Neuron (in vitro differentiated cells): ENCODE measurements around the gene OR2F2.
A peak's percentile ranks its signal among the peaks of the same experiment; 100 is the strongest.

ENCODE experiments used
- H2AFZ ChIP-seq: one replicate; pipeline ENCODE4 v1.6.1; 2013; ENCODE audit warnings: low read depth, mild to moderate bottlenecking, inconsistent platforms, low read length, moderate library complexity
- H3K27me3 ChIP-seq: one replicate; pipeline ENCODE4 v1.6.1; 2013; ENCODE audit warnings: low read length; ENCODE audit not compliant: insufficient read depth
- H3K36me3 ChIP-seq: one replicate; pipeline ENCODE4 v1.6.1; 2013; ENCODE audit warnings: low read length; ENCODE audit not compliant: insufficient read depth
- H3K4me1 ChIP-seq: one replicate; pipeline ENCODE4 v1.6.1; 2013; ENCODE audit warnings: low read length; ENCODE audit not compliant: insufficient read depth
- H3K4me3 ChIP-seq: 2 replicates; pipeline ENCODE4 v1.5.1; 2013; ENCODE audit warnings: mild to moderate bottlenecking, low read length, moderate library complexity
- H3K9me3 ChIP-seq: one replicate; pipeline ENCODE4 v1.6.1; 2013; ENCODE audit warnings: low read length

Gene OR2F2, protein sequence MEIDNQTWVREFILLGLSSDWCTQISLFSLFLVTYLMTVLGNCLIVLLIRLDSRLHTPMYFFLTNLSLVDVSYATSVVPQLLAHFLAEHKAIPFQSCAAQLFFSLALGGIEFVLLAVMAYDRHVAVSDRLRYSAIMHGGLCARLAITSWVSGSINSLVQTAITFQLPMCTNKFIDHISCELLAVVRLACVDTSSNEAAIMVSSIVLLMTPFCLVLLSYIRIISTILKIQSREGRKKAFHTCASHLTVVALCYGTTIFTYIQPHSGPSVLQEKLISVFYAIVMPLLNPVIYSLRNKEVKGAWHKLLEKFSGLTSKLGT

DNA sequence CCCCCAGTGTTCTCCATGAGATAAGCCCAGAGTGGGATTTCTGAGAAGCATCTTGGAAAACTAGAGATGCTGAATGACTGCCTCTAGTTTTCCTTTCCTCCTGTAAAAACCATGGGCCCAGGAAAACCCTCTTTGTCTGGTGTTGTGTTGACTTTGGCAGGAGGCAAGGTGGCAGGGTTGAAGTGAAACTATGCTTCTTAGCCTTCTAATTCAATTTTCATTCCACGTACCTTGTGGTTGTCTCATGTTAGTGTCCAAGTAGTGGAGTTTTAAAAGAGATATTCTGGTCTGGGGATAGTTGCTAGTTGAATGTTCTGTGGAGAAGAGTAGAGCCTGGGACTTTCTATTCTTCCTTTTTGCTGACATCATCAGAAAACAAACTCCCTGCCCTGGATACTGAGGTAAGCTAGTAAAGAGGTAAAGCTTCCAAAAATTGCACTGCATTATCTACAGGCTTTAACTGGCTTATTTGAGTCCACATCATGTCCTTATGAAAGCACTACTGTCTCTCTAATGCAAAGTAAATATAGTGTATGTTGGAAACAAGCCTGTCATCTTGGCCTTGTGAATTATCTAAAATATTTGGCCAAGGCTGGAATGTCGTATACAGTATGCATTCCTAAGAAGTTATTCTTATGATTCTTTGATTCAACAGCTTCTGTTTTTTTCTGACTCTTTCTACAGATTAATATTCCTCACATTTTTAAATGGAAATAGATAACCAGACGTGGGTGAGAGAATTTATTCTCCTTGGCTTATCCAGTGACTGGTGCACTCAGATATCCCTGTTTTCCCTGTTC is at the start of gene OR2F2:
Gene OR2F2, plus strand, starts transcription at position 708 of the 800 bp plus-strand sequence. Its CDS starts 0 bp downstream, at position 708.
- no peak within 1 kb of the TSS for H3K4me3 ChIP-seq
- H3K36me3 ChIP-seq: no peaks in the 10 kb centered on the region
- H3K4me1 ChIP-seq: no peaks in the 10 kb centered on the region
- H3K27me3 ChIP-seq: no peaks in the 10 kb centered on the region
- no peak within 1 kb of the TSS for H2AFZ ChIP-seq
- no peaks in the 10 kb centered on the region for H3K9me3 ChIP-seq

DNA sequence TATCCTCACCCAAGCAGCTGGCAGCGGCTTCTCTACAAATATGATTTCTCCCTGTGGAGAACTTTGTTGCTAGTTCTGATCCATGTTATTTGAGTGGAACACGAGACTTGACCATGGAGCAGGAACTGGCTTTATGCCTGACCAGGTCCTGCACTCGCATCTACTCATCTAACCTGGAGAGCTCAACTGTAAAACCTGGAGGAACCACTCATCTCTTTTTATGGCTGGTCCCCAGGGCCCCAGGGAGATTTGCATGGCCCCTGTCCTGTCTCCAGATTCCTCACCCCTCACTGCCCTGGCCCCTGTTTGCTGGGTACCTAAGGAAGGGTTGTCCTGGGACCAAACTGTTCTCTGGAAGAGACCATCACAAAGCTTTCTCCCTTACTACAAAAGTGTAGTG is 49.1 kb upstream of the OR2F2 start:
- no peak overlapping the region for H2AFZ ChIP-seq
- no peaks in the 10 kb centered on the region for H3K4me1 ChIP-seq
- H3K9me3 ChIP-seq: peaks cover 13% of the 10 kb centered on the region
- no peak overlapping the region for H3K4me3 ChIP-seq
- no peaks in the 10 kb centered on the region for H3K27me3 ChIP-seq
- no peaks in the 10 kb centered on the region for H3K36me3 ChIP-seq

DNA sequence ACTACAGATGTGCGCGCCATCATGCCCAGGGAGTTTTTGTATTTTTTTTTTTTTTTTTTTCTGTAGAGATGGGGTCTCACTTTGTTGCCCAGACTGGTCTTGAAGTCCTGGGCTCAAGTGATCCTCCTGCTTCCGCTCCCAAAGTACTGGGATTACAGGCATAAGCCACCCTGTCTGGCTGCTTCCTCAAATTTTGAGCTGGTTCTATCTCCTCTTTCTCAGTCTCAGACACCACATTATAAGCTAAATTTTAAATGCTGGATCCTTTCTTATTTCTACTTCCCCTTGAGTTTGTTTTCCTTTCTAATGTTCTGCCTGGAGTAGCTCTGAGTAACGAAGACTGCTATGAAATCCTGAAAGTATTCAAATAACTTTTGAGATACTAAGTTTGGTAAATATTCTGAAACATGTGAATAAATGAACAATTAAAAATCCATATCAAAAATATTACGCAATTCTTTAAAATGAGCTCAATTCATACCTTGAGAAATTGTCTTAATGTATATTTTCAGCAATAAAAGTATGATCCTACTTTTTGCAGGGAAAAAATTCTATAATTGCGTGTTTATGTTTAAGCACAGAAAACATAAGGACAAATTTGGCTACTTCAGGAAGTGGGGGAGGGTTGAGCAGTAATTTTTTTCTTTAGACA is 48.1 kb upstream of the OR2F2 start:
- Histone ChIP-seq H3K4me3 (no peak overlapping the region), H3K9me3 (peaks cover 16% of the 10 kb centered on the region), H3K27me3 (no peaks in the 10 kb centered on the region), H3K36me3 (no peaks in the 10 kb centered on the region), H3K4me1 (no peaks in the 10 kb centered on the region), H2AFZ (no peak overlapping the region)

DNA sequence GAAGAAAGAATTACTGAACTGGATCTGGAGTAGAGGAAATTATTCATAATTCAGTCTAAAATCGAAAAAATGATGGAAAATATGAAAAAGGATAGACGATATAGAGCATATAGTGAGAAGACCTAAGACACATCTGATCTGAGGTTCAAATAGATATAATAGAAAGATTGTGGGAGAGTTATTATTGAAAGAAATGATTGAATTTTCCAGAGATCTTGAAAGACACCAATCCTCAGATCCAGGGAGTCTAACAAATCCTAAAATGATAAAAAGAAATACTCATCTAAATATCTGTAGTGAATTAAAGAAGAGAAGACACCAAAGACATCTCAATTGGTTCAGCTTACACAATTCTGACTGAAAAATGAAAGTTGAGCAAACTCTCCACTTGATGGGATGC is 46.0 kb upstream of the OR2F2 start:
- peaks cover 16% of the 10 kb centered on the region for H3K9me3 ChIP-seq
- no peaks in the 10 kb centered on the region for H3K36me3 ChIP-seq
- H2AFZ ChIP-seq: no peak overlapping the region
- no peaks in the 10 kb centered on the region for H3K4me1 ChIP-seq
- no peaks in the 10 kb centered on the region for H3K27me3 ChIP-seq
- H3K4me3 ChIP-seq: no peak overlapping the region

DNA sequence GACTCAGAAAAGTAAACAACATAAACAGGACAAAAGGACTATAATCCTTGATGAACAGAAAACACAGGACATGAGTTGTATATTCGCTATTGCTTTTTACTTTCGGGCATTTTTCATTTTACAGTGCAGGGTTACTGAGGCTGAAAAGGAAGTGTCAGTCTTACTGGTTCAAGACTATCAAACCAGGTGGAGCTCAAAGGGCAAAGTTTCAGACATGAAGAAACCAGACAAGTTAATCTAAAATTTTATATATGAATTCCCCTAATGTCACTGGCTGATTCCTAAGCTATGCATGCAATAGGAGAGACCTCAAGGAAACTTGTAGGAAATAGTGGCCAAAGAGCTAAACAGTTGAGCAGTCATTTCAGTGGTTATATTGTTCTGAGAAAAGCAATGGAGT is 44.5 kb upstream of the OR2F2 start:
- Histone ChIP-seq H3K4me3 (no peak overlapping the region), H3K9me3 (peaks cover 16% of the 10 kb centered on the region), H2AFZ (no peak overlapping the region), H3K4me1 (no peaks in the 10 kb centered on the region), H3K27me3 (no peaks in the 10 kb centered on the region), H3K36me3 (no peaks in the 10 kb centered on the region)

DNA sequence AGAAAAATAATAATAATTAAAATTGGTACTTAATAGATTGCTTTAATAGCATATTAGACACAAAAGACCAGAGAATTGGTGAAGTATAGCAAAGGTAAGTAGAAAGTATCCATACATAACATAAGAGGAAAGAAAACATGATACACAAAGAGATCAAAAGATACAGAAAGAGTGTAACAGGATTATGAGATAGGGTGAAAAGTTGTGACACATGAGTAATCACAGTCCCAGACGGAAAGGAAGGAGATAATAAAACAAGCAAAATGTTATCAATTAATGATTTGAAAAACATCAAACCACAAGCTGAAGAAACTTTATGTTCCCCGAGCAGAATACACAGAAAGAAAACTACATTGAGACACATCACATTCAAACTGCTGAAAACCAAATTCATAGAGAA is 43.6 kb upstream of the OR2F2 start:
- Histone ChIP-seq H3K4me3 (no peak overlapping the region), H3K27me3 (no peaks in the 10 kb centered on the region)

DNA sequence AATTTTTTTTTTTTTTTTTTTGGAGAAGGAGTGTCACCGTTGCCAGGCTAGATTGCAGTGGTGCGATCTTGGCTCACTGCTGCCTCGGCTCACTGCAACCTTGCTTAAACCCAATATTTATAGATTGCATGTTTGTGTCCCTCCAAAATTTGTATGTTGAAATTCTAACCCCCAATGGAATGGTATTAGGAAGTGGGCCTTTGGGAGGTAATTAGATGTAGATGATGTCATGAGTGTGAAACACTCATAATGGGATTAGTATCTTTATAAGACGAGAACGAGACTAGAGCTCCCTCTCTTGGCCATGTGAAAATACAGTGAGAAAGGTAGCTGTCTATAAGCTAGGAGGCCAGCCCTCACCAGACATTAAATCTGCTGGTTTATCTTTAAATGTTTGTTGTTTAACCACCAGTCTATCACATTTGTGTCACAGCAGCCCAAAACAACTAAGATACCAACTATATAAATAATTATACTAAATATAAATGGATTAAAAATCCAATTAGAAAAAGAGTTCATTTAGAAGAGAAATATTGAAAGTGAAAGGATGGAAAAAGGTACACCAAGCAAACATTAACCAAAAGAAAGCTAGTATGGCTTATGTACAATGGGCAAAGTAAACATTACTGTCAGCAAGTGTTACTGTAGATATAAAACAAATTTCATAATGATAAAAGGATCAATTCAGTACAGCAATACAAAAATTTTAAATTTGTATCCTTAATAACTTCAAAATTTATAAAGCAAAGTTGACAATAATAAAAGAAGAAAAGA is 42.3 kb upstream of the OR2F2 start:
- H3K4me3 ChIP-seq: no peak overlapping the region
- H2AFZ ChIP-seq: no peak overlapping the region
- no peaks in the 10 kb centered on the region for H3K36me3 ChIP-seq
- H3K27me3 ChIP-seq: no peaks in the 10 kb centered on the region
- no peaks in the 10 kb centered on the region for H3K4me1 ChIP-seq
- peaks cover 14% of the 10 kb centered on the region for H3K9me3 ChIP-seq

More for the DNA sequence above, 43.6 kb upstream of the OR2F2 start:
- no peak overlapping the region for H2AFZ ChIP-seq
- H3K4me1 ChIP-seq: no peaks in the 10 kb centered on the region
- no peaks in the 10 kb centered on the region for H3K36me3 ChIP-seq
- peaks cover 16% of the 10 kb centered on the region for H3K9me3 ChIP-seq

DNA sequence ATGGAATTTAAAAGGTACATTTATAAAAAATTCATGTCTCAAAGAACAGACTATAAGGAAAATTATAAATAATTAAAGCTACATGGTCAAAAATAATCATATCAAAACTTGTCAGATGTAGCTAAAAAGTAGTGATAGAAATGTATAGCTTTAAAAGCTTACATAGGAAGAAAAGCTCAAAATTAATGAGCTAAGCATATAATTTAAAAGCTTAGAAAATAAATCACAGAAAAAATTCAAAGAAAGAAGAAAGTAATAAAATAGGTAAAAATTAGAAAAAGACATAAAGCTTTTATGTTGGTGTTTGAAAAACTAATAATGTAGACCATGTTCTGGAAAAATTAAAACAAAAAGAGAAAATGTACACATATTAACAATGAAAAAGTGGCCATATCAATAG is 38.4 kb upstream of the OR2F2 start:
- H2AFZ ChIP-seq: no peak overlapping the region
- H3K9me3 ChIP-seq: peaks cover under 1% of the 10 kb centered on the region
- peaks cover 20% of the 10 kb centered on the region for H3K4me1 ChIP-seq

DNA sequence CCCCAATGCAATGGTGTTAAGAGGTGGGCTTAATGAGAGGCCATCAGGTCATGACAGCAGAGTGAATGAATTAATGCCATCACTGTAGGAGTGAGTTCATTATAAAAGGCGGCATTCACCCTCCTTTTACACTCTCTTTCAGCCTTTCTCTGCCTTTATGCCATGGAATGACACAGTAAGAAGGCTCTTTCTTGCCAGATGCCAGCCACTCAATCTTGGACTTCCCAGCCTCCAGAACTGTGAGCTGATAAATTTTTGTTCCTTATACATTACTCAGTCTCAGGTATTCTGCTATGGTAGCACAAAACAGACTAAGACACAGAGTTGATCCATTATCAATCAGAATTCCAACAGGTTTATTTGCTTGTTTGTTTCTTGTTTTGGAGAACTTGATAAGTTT is 36.2 kb upstream of the OR2F2 start:
- Histone ChIP-seq H3K9me3 (no peaks in the 10 kb centered on the region), H3K4me3 (no peak overlapping the region), H3K4me1 (peaks cover 20% of the 10 kb centered on the region), H2AFZ (no peak overlapping the region), H3K27me3 (no peaks in the 10 kb centered on the region), H3K36me3 (no peaks in the 10 kb centered on the region)

More for the DNA sequence above, 38.4 kb upstream of the OR2F2 start:
- H3K27me3 ChIP-seq: no peaks in the 10 kb centered on the region
- no peaks in the 10 kb centered on the region for H3K36me3 ChIP-seq
- no peak overlapping the region for H3K4me3 ChIP-seq

DNA sequence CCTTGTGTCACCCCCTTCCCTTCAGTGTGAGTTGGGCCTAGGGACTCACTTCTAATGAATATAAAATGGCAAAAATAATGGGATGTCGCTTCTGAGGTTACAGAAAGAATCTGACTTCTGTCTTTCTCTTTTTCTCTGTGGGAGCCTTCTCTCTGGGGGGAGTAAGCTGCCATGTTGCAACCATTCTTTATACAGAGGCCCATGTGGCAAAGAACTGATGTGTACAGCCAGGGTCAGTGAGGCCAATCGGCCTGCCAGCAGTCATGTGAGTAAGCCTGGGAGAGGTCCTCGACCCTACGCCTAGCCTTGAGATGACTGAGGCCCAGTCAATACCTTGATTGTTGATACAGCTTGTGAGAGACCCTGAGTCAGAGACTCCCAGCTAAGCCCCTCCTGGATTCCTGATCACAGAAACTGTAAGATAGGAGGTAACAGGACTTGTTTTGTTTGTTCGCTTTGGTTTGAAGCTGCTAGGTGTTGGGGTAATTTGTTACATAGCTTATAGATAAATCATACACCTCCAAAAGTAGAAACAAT is 34.7 kb upstream of the OR2F2 start:
- Histone ChIP-seq H3K4me1 (peaks cover 20% of the 10 kb centered on the region), H3K9me3 (no peaks in the 10 kb centered on the region), H3K36me3 (no peaks in the 10 kb centered on the region), H2AFZ (no peak overlapping the region), H3K4me3 (peak overlapping the region; percentile 90), H3K27me3 (no peaks in the 10 kb centered on the region)

DNA sequence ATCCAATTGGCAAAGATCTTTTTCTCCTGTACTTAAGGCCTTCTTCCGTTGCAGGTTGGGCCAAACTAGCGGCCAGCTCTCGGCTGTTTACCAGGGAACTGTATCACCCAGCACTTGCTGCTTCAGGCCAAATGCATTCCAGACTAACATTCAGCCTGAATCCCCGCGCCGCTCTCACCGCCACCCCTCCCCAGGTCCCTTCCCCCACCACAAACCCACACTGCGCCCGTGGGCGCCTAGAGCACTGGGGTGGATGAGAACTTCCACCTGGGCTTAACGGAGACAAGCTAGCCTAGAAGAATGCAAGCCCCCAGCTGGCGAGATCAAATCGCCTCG is 33.7 kb upstream of the OR2F2 start:
- Histone ChIP-seq H3K9me3 (no peaks in the 10 kb centered on the region), H3K36me3 (no peaks in the 10 kb centered on the region), H3K4me3 (peak overlapping the region; percentile 90), H3K27me3 (no peaks in the 10 kb centered on the region), H3K4me1 (peaks cover 20% of the 10 kb centered on the region), H2AFZ (peak overlapping the region; percentile 69)

DNA sequence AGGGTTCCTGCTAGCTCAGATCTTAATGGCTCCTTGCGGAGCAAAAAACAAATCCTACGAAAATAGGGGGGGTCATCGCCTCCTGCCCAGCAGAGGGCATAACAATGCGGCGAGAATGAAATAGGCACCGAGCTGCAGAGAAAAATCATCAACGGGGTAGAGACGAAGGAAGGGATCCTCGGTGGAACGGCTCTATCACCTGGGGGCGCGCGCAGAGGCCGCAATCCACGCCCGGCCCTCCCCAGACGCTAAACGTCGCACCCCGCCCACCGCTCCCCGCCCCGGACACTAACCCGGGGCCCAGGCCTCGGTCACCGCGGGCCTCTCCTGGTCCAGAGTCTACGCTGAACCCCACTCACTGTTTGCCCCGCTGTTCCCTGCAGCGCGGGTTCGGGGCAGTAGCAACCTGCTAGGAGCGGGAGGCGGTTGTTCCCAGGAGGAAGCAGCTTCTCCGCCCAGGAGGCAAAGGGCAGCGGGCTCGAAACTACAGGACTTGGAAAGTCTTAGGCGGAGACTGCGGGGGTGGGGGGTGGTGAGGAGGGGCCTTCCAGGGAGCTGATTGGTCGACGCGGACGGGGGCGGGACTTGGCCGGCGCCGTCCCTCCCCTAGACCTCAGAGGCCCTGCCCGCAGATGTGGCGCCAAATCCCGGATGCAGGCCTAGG is 33.2 kb upstream of the OR2F2 start, which contains the start of gene TCAF1:
Gene TCAF1, minus strand, starts transcription at position 509 of the 664 bp plus-strand sequence. CDS start 25,568 bp downstream, outside the sequence.
- H3K27me3 ChIP-seq: no peaks in the 10 kb centered on the region
- H3K36me3 ChIP-seq: no peaks in the 10 kb centered on the region
- no peaks in the 10 kb centered on the region for H3K9me3 ChIP-seq
- peak within 1 kb of the TSS; percentile 69 for H2AFZ ChIP-seq
- H3K4me3 ChIP-seq: peak within 1 kb of the TSS; percentile 90
- H3K4me1 ChIP-seq: peaks cover 21% of the 10 kb centered on the region
